Stimulated activated CD4-positive, alpha-beta T cell treated with anti-CD3 and anti-CD28 coated beads, Interleukin-1b, Interleukin-23, amount 100 ng/mL, for 24 hours (primary cell): Measurements from ENCODE around the gene GALR1.
A peak's percentile ranks its signal among the peaks of the same experiment; 100 is the strongest.
"Not testable (repeated sequence)": the region's sequence is repeated elsewhere in the genome, so short reads cannot be mapped to it uniquely, and the experiment has no call there.

ENCODE experiments used
- DNase-seq, 4 experiments: peaks; one replicate each; pipeline ENCODE4 v3.0.0-alpha.2; 2020; ENCODE audit warnings: low read depth in 4 of 4, low spot score in 1 of 4

GALR1 gene

GRCh38 chr18:77249569-77250500, at the start of gene GALR1:
GALR1 (plus strand) TSS chr18:77249848; CDS start chr18:77250549, 701 bp downstream.
- DNase-seq = no peak

- no peak for DNase-seq
Observed at GRCh38 chr18:77201506-77201905, 48.1 kb upstream of the GALR1 start.

- no peak for DNase-seq
Observed at GRCh38 chr18:77202329-77202728, 47.3 kb upstream of the GALR1 start.

- no peak for DNase-seq
Observed at GRCh38 chr18:77203071-77203470, 46.6 kb upstream of the GALR1 start.

GRCh38 chr18:77203851-77204250, 45.8 kb upstream of the GALR1 start:
- no peak for DNase-seq

GRCh38 chr18:77205769-77206168, 43.9 kb upstream of the GALR1 start:
- no peak for DNase-seq

- DNase-seq = no peak
Observed at GRCh38 chr18:77206676-77207374, 42.8 kb upstream of the GALR1 start.

- peak in 2 of 4 experiments; percentile 20 to 28 for DNase-seq
Observed at GRCh38 chr18:77207540-77207939, 42.1 kb upstream of the GALR1 start.

GRCh38 chr18:77208964-77209363, 40.7 kb upstream of the GALR1 start:
- DNase-seq = no peak

GRCh38 chr18:77209587-77209986, 40.1 kb upstream of the GALR1 start:
- no peak for DNase-seq

- DNase-seq = no peak
Observed at GRCh38 chr18:77210249-77210648, 39.4 kb upstream of the GALR1 start.

- no peak for DNase-seq
Observed at GRCh38 chr18:77218642-77219041, 31.0 kb upstream of the GALR1 start.

- no peak for DNase-seq
Observed at GRCh38 chr18:77220726-77221125, 28.9 kb upstream of the GALR1 start.

- DNase-seq = no peak
Observed at GRCh38 chr18:77222464-77222863, 27.2 kb upstream of the GALR1 start.

- peak in 2 of 4 experiments; percentile 32 to 36 for DNase-seq
Observed at GRCh38 chr18:77223221-77223639, 26.4 kb upstream of the GALR1 start.

- no peak for DNase-seq
Observed at GRCh38 chr18:77223653-77224052, 26.0 kb upstream of the GALR1 start.

GRCh38 chr18:77230645-77231044, 19.0 kb upstream of the GALR1 start:
- no peak for DNase-seq

- no peak for DNase-seq
Observed at GRCh38 chr18:77234504-77235365, 14.9 kb upstream of the GALR1 start.

GRCh38 chr18:77239285-77239684, 10.4 kb upstream of the GALR1 start:
- not testable (repeated sequence) for DNase-seq

- no peak for DNase-seq
Observed at GRCh38 chr18:77248873-77249568, 627 bp upstream of the GALR1 start.

- no peak for DNase-seq
Observed at GRCh38 chr18:77250501-77250925, 865 bp downstream of the GALR1 start.
